Gastrocnemius medialis (tissue), 4 donors: ENCODE results near the gene FAM110D. TPM values are rescaled to one million over a fixed set of nuclear protein-coding genes. Genes with fewer than 3 reads are reported as not detected.

Experiments
- ATAC-seq, 2 donors: fragments of 150-250 bp; one replicate each; pipeline ENCODE4 v1.9.1; 2016
- DNase-seq, 2 donors: peaks; one replicate each; pipeline ENCODE4 v3.0.0-alpha.2; 2019
- H3K27ac ChIP-seq, 4 donors: fragments of 200-600 bp; sonication (generic); 1 replicate in 1 of 4; 2 replicates in 3 of 4; pipeline ENCODE4 v1.5.1; 2016 to 2018; ENCODE audit warnings: mild to moderate bottlenecking in 2 of 4, moderate library complexity in 1 of 4
- H3K27me3 ChIP-seq, 3 donors: fragments of 200-600 bp; sonication (generic) in 2 of 3; 1 replicate in 1 of 3; 2 replicates in 2 of 3; pipeline versions ENCODE4 v1.5.1 to v1.6.0; 2016 to 2019; ENCODE audit warnings: mild to moderate bottlenecking in 1 of 3, moderate library complexity in 1 of 3
- H3K36me3 ChIP-seq, 2 donors: fragments of 200-600 bp; sonication (generic) in 1 of 2; one replicate each; pipeline ENCODE4 v1.5.1; 2017 to 2018
- H3K4me1 ChIP-seq, 2 donors: fragments of 200-600 bp; sonication (generic) in 1 of 2; one replicate each; pipeline ENCODE4 v1.5.1; 2016 to 2017; ENCODE audit warnings: mild to moderate bottlenecking in 2 of 2
- H3K4me3 ChIP-seq, 4 donors: fragments of 200-600 bp; sonication (generic) in 3 of 4; 1 replicate in 1 of 4; 2 replicates in 3 of 4; pipeline ENCODE4 v1.5.1; 2016 to 2019; ENCODE audit warnings: mild to moderate bottlenecking in 2 of 4
- H3K9me3 ChIP-seq, 3 donors: fragments of 200-600 bp; sonication (generic) in 2 of 3; 1 replicate in 1 of 3; 2 replicates in 2 of 3; pipeline ENCODE4 v1.5.1; 2016 to 2019
- POLR2A ChIP-seq, 2 donors: fragments of 450-650 bp; IDR thresholded peaks; one replicate each; pipeline ENCODE4 v1.6.1; 2017; ENCODE audit warnings: antibody characterized with exemption in 2 of 2, mild to moderate bottlenecking in 2 of 2, moderate library complexity in 2 of 2
- in situ Hi-C, 4 donors: fragments of 200-750 bp; cut with MboI; loops; one replicate each; pipeline versions ENCODE4 v1.15.0 to v1.8.0; 2017; ENCODE audit warnings: low sequenced_read_pairs in 4 of 4
- intact Hi-C: fragments of 100-400 bp; cut with DNase I; formaldehyde crosslinking; loops from one replicate; pipeline ENCODE4 v1.15.1; 2023; ENCODE audit warnings: low total_unique reads
- total RNA-seq, 4 donors: library from RNA; depleted of rRNA; stranded (reverse); fragments of >200 nt; gene quantifications; one replicate each; pipeline versions ENCODE4 v1.1.0 to v1.2.3, GENCODE V29; 2016
- TF ChIP-seq, protein P1 (sequence below), 5 experiments: fragments of 450-650 bp in 3 of 5; fragments of 200-600 bp in 2 of 5; sonication (generic) in 2 of 5; IDR thresholded peaks in 4 of 5; conservative IDR thresholded peaks in 1 of 5; 1 replicate in 4 of 5; 2 replicates in 1 of 5; pipeline ENCODE4 v1.5.1; 2016 to 2019; ENCODE audit warnings: antibody characterized with exemption in 5 of 5, mild to moderate bottlenecking in 3 of 5, moderate library complexity in 3 of 5

FAM110D gene
- total RNA-seq, 4 donors from 2014 or later: 3.1 to 5.2 (median 4.2) TPM

DNA sequence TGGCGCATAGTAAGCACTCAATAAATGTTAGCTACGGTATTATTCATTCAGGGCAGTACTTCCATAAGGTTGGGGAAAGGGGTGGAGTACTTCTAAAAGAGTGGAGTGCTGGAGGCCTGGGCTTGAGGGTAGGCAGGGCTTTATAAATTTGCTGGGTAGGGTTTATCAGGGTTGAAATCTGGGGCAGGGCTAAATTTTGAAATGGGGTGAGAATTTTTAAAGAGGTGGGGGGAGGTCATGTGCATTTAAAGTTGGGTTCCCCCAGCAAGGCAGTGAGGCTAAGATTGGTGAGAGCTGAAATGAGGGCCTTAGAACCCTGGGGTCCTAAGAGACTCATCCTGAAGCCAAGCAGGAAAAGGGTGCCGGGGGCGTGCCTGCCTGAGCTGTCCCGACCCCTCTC is 41.5 kb downstream of the FAM110D start:
- H3K27me3 ChIP-seq: no peaks in the 10 kb centered on the region
- intact Hi-C loops: loop anchor here (10.0 kb wide), 1 partner anchor 124 kb away; no protein-coding TSS in a partner anchor

DNA sequence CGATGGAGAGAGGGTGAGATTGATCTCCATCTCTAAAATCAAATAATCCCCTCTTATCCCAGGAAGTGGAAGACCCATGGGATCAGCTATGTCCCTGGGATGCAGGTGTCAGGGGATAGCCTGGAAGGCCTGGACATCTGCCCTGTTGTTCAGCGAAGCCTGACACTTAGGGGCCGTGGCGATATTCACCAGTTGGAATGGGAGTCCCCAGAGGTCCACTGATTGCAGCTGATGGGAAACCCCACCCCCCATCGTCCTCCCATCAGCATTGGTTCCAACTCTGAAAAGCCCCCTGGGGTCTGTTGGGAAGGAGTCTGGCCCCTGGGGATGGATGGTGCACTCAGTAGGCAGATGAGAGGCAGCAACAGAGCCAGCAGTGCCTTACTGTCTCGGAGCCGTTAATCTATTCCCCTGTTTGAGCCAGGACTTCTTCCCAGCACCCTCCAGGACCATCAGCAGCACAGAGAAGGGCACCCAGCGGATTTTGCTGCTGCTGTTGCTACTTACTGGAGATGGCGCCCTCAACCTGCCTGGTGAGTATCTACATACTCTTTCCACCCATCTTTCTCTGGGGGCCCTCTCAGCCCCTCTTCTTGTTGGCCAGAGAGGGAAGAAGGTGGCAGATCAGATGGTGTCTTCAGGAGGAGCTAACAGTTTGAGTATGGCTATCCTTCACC is 44.9 kb downstream of the FAM110D start:
- H3K9me3 ChIP-seq: no peaks in the 10 kb centered on the region
- H3K27me3 ChIP-seq: no peaks in the 10 kb centered on the region
- TF ChIP-seq, protein P1, sequence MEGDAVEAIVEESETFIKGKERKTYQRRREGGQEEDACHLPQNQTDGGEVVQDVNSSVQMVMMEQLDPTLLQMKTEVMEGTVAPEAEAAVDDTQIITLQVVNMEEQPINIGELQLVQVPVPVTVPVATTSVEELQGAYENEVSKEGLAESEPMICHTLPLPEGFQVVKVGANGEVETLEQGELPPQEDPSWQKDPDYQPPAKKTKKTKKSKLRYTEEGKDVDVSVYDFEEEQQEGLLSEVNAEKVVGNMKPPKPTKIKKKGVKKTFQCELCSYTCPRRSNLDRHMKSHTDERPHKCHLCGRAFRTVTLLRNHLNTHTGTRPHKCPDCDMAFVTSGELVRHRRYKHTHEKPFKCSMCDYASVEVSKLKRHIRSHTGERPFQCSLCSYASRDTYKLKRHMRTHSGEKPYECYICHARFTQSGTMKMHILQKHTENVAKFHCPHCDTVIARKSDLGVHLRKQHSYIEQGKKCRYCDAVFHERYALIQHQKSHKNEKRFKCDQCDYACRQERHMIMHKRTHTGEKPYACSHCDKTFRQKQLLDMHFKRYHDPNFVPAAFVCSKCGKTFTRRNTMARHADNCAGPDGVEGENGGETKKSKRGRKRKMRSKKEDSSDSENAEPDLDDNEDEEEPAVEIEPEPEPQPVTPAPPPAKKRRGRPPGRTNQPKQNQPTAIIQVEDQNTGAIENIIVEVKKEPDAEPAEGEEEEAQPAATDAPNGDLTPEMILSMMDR (IDR thresholded peaks at IDR 0.05 in 4 of 5, conservative IDR thresholded peaks at IDR 0.05 in 1 of 5): no peak
- no peak for TF ChIP-seq POLR2A (IDR thresholded peaks at IDR 0.05)
- H3K4me1 ChIP-seq: no peaks in the 10 kb centered on the region
- no peak for ATAC-seq
- no peak overlapping the region for H3K4me3 ChIP-seq
- no peak overlapping the region for H3K27ac ChIP-seq
- in situ Hi-C loops (no loop called here), intact Hi-C loops (loop anchor here (10.0 kb wide), 1 partner anchor 121 kb away; no protein-coding TSS in a partner anchor)
- no peaks in the 10 kb centered on the region for H3K36me3 ChIP-seq
- no peak for DNase-seq

More for the DNA sequence above, 41.5 kb downstream of the FAM110D start:
- in situ Hi-C loops: no loop called here
- TF ChIP-seq POLR2A (IDR thresholded peaks at IDR 0.05): no peak
- TF ChIP-seq, protein P1 (IDR thresholded peaks at IDR 0.05 in 4 of 5, conservative IDR thresholded peaks at IDR 0.05 in 1 of 5): no peak
- Histone ChIP-seq H3K4me1 (no peaks in the 10 kb centered on the region), H3K27ac (no peak overlapping the region), H3K4me3 (no peak overlapping the region), H3K36me3 (no peaks in the 10 kb centered on the region), H3K9me3 (no peaks in the 10 kb centered on the region)
- DNase-seq: no peak
- no peak for ATAC-seq

DNA sequence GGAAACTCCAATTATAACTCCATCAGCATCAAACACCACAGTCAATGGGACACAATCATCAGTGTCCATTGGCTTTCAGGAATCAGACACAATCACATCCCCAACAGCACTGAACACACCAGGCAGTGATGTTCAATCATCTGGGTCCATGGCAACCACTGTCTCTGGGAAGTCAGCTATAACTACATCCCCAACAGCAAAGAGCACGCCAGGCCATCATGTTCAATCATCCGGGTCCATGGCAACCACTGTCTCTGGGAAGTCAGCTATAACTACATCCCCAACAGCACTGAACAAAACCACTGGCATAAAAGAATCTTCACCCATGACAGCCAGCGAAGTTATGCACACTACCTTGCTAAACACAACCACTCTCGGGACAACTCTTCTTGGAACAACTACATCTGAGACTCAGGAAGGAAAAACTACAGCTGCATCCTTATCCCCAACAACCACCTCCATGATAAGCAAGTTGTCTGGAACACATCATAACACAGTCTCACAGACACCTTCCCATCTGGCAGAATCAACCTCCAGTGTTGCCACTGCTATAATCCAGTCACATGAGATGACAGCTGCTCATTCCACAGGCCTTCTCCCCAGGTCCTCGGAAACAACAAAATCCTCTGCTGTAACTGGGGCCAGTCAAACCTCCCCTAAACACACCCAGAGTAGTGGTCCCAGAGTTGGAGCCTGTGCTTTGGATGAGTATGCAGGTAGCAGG is 51.4 kb downstream of the FAM110D start:
- Histone ChIP-seq H3K4me3 (no peak overlapping the region), H3K27me3 (no peaks in the 10 kb centered on the region), H3K4me1 (no peaks in the 10 kb centered on the region), H3K36me3 (no peaks in the 10 kb centered on the region), H3K9me3 (no peaks in the 10 kb centered on the region), H3K27ac (no peak overlapping the region)
- DNase-seq: no peak
- in situ Hi-C loops: no loop called here
- intact Hi-C loops: no loop called here
- ATAC-seq: peak; percentile 53 to 69
- TF ChIP-seq, protein P1 (IDR thresholded peaks at IDR 0.05 in 4 of 5, conservative IDR thresholded peaks at IDR 0.05 in 1 of 5): no peak
- no peak for TF ChIP-seq POLR2A (IDR thresholded peaks at IDR 0.05)

DNA sequence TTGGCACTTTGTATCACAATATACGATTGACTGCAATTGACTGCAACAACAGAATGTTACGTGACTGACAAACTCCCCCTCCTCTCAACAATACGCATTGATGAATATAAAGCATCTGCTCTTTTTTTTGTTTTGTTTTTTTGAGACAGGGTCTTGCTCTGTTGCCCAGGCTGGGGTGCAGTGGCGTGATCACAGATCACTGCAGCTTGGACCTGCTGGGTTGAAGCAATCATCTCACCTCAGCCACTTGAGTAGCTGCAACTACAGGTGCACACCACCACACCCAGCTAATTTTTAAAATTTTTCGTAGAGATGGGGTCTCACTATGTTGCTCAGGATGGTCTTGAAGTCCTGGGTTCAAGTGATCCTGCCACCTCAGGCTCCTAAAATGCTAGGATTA is 53.8 kb downstream of the FAM110D start:
- intact Hi-C loops: no loop called here
- H3K4me3 ChIP-seq: no peak overlapping the region
- no peaks in the 10 kb centered on the region for H3K4me1 ChIP-seq
- H3K27me3 ChIP-seq: no peaks in the 10 kb centered on the region
- in situ Hi-C loops: no loop called here
- no peak overlapping the region for H3K27ac ChIP-seq
- ATAC-seq (no peak), DNase-seq (no peak)
- no peaks in the 10 kb centered on the region for H3K36me3 ChIP-seq
- TF ChIP-seq, protein P1 (IDR thresholded peaks at IDR 0.05 in 4 of 5, conservative IDR thresholded peaks at IDR 0.05 in 1 of 5): no peak
- no peak for TF ChIP-seq POLR2A (IDR thresholded peaks at IDR 0.05)
- no peaks in the 10 kb centered on the region for H3K9me3 ChIP-seq
